ENCODE data around the gene NRXN3.

NRXN3 gene

GRCh38 chr14:79150226-79150625 is 980.1 kb downstream of the NRXN3 start:
- Mint-ChIP-seq H3K27me3 (ENCODE audit: low read depth, poor library complexity) (peaks cover 9% of the 10 kb centered on the region), H3K36me3 (ENCODE audit: low read depth) (no peaks in the 10 kb centered on the region), H3K4me3 (no peak overlapping the region), H3K27ac (no peak overlapping the region), H3K4me1 (peaks cover 6% of the 10 kb centered on the region), H3K9me3 (no peaks in the 10 kb centered on the region)
- DNase-seq, result no peak
- TF ChIP-seq, protein P1, sequence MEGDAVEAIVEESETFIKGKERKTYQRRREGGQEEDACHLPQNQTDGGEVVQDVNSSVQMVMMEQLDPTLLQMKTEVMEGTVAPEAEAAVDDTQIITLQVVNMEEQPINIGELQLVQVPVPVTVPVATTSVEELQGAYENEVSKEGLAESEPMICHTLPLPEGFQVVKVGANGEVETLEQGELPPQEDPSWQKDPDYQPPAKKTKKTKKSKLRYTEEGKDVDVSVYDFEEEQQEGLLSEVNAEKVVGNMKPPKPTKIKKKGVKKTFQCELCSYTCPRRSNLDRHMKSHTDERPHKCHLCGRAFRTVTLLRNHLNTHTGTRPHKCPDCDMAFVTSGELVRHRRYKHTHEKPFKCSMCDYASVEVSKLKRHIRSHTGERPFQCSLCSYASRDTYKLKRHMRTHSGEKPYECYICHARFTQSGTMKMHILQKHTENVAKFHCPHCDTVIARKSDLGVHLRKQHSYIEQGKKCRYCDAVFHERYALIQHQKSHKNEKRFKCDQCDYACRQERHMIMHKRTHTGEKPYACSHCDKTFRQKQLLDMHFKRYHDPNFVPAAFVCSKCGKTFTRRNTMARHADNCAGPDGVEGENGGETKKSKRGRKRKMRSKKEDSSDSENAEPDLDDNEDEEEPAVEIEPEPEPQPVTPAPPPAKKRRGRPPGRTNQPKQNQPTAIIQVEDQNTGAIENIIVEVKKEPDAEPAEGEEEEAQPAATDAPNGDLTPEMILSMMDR (IDR thresholded peaks at IDR 0.05), result no peak

GRCh38 chr14:79157369-79157768 is 987.2 kb downstream of the NRXN3 start:
- Mint-ChIP-seq H3K27me3 (ENCODE audit: low read depth, poor library complexity) (peaks cover 5% of the 10 kb centered on the region), H3K4me3 (no peak overlapping the region), H3K4me1 (no peaks in the 10 kb centered on the region), H3K27ac (no peak overlapping the region), H3K36me3 (ENCODE audit: low read depth) (no peaks in the 10 kb centered on the region), H3K9me3 (no peaks in the 10 kb centered on the region)
- no peak for DNase-seq
- TF ChIP-seq, protein P1 (IDR thresholded peaks at IDR 0.05), result no peak

- no peak overlapping the region for H3K4me3 Mint-ChIP-seq
- H3K27ac Mint-ChIP-seq, result peak overlapping the region; percentile 57
- no peaks in the 10 kb centered on the region for H3K4me1 Mint-ChIP-seq
- H3K36me3 Mint-ChIP-seq (ENCODE audit: low read depth), result no peaks in the 10 kb centered on the region
- peaks cover 4% of the 10 kb centered on the region for H3K9me3 Mint-ChIP-seq
- peak; percentile 79 for DNase-seq
- TF ChIP-seq, protein P1 (IDR thresholded peaks at IDR 0.05), result no peak
- H3K27me3 Mint-ChIP-seq (ENCODE audit: low read depth, poor library complexity), result peaks cover 5% of the 10 kb centered on the region
These were observed 991.4 kb downstream of the NRXN3 start for GRCh38 chr14:79161571-79161970.

- no peak for DNase-seq
- Mint-ChIP-seq H3K4me1 (no peaks in the 10 kb centered on the region), H3K4me3 (no peak overlapping the region), H3K27ac (no peak overlapping the region), H3K27me3 (ENCODE audit: low read depth, poor library complexity) (no peaks in the 10 kb centered on the region), H3K36me3 (ENCODE audit: low read depth) (no peaks in the 10 kb centered on the region), H3K9me3 (peaks cover 4% of the 10 kb centered on the region)
- TF ChIP-seq, protein P1 (IDR thresholded peaks at IDR 0.05), result no peak
These were observed 992.7 kb downstream of the NRXN3 start for GRCh38 chr14:79162833-79163232.

DNA sequence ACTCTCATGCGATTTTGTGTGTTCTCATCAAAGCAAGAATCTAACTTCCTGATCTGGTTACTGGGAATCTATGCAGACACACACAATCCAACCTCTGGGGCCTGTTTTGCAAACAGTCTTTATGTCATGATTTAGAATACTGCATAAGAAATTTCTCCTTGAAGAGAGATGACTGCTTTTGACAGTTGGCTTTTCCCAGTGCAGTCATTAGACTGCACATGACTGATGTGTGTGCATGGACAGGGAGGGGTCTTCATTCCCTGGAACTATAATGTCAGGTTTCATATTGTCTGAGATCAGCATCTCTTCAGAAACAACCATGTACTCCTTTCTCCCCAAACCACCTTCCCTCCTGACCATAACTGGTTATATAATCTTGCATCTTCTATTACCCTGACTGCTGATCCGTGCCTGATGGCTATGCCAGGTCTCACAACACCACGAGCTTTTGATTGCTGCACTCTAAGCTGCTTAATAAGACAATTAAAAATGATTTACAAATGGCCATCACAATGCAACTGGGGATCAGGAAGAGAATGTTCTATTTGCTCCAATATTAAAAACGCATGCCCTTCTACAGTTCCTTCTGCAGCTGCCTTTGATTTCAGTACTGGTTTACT is 995.4 kb downstream of the NRXN3 start:
- no peaks in the 10 kb centered on the region for H3K4me1 Mint-ChIP-seq
- no peak for DNase-seq
- TF ChIP-seq, protein P1 (IDR thresholded peaks at IDR 0.05), result no peak
- no peaks in the 10 kb centered on the region for H3K36me3 Mint-ChIP-seq (ENCODE audit: low read depth)
- H3K27me3 Mint-ChIP-seq (ENCODE audit: low read depth, poor library complexity), result no peaks in the 10 kb centered on the region
- peaks cover 4% of the 10 kb centered on the region for H3K9me3 Mint-ChIP-seq
- no peak overlapping the region for H3K27ac Mint-ChIP-seq
- no peak overlapping the region for H3K4me3 Mint-ChIP-seq

DNA sequence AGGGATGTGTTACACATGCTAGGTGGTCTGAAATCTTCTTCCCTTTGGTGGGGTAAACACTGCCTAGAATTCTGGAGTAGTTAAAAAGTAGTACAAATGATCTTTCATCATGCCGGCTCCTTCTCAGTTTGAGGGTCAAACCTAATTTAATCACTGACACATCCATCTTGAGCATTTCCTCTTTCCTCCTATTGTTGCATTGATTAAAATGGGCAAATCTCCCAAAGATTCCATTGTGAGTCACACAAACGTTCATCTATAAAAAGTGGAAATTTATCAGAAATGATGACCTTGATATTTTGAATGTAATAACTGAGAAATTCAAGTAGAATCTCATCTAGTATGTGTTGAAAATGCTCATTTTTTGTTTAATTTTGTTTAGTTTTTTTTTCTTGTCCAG is 996.0 kb downstream of the NRXN3 start:
- H3K27me3 Mint-ChIP-seq (ENCODE audit: low read depth, poor library complexity), result no peaks in the 10 kb centered on the region
- no peak for DNase-seq
- no peak overlapping the region for H3K4me3 Mint-ChIP-seq
- peaks cover 4% of the 10 kb centered on the region for H3K9me3 Mint-ChIP-seq
- H3K27ac Mint-ChIP-seq, result no peak overlapping the region
- H3K4me1 Mint-ChIP-seq, result no peaks in the 10 kb centered on the region
- TF ChIP-seq, protein P1 (IDR thresholded peaks at IDR 0.05), result no peak
- H3K36me3 Mint-ChIP-seq (ENCODE audit: low read depth), result no peaks in the 10 kb centered on the region

All from nephron progenitor cell (in vitro differentiated cells).